Caco-2 (cell line): ENCODE measurements around the gene DCPS. TPM values are rescaled to one million over a fixed set of nuclear protein-coding genes. Genes with fewer than 3 reads are reported as not detected.
"Not testable (repeated sequence)": the region's sequence is repeated elsewhere in the genome, so short reads cannot be mapped to it uniquely, and the experiment has no call there.

ENCODE experiments used
- BruUV-seq: library from RNA; stranded (reverse); fragments of 400-500 nt; replicated peaks from 2 replicates; lab custom pipeline; 2021; lab: Mats Ljungman, UMichigan
- CTCF ChIA-PET: fragments of 300-600 bp; sonication (Branson Sonifier 250); formaldehyde crosslinking; loops from one replicate; lab custom pipeline; 2022; ENCODE audit warnings: antibody characterized with exemption; lab: Charles Lee
- POLR2A ChIA-PET: fragments of 300-600 bp; sonication (Branson Sonifier 250); formaldehyde crosslinking; loops from one replicate; lab custom pipeline; 2022; ENCODE audit warnings: antibody characterized with exemption; lab: Charles Lee
- DNase-seq, 2 experiments: peaks; one replicate each; pipeline versions ENCODE4 v3.0.0 to v3.0.0-alpha.2; 2020 to 2022
- H3K27me3 ChIP-seq: replicated peaks from 2 replicates; pipeline ENCODE4 v1.6.0; 2011; ENCODE audit warnings: low read length; ENCODE audit not compliant: control insufficient read depth, insufficient read depth
- H3K36me3 ChIP-seq: 2 replicates; pipeline ENCODE4 v1.5.1; 2011; ENCODE audit warnings: low read length; ENCODE audit not compliant: control insufficient read depth, insufficient read depth
- H3K4me1 ChIP-seq: fragments of 250-450 bp; sonication (Bioruptor Pico); 2 replicates; pipeline ENCODE4 v1.5.1; 2020; ENCODE audit warnings: mild to moderate bottlenecking
- H3K4me3 ChIP-seq: 2 replicates; pipeline ENCODE4 v1.5.1; 2011; ENCODE audit warnings: low read depth, mild to moderate bottlenecking, control low read depth, low read length
- H3K9me3 ChIP-seq: fragments of 250-450 bp; sonication (Bioruptor Pico); 2 replicates; pipeline ENCODE4 v1.5.1; 2020; ENCODE audit warnings: mild to moderate bottlenecking, moderate library complexity
- H3K27ac Mint-ChIP-seq: one replicate; pipeline ENCODE4 v1.8.0; 2022; ENCODE audit warnings: mixed read lengths; ENCODE audit not compliant: unreplicated experiment
- H3K27me3 Mint-ChIP-seq: one replicate; pipeline ENCODE4 v1.8.0; 2022; ENCODE audit warnings: mixed read lengths; ENCODE audit not compliant: insufficient read depth, unreplicated experiment
- H3K36me3 Mint-ChIP-seq: one replicate; pipeline ENCODE4 v1.8.0; 2022; ENCODE audit warnings: mild to moderate bottlenecking, mixed read lengths; ENCODE audit not compliant: insufficient read depth, unreplicated experiment
- H3K4me1 Mint-ChIP-seq: one replicate; pipeline ENCODE4 v1.8.0; 2022; ENCODE audit warnings: low read depth, mixed read lengths; ENCODE audit not compliant: unreplicated experiment
- H3K4me3 Mint-ChIP-seq: one replicate; pipeline ENCODE4 v1.8.0; 2022; ENCODE audit warnings: mild to moderate bottlenecking, moderate library complexity, mixed read lengths; ENCODE audit not compliant: unreplicated experiment
- H3K9me3 Mint-ChIP-seq: one replicate; pipeline ENCODE4 v1.8.0; 2022; ENCODE audit warnings: mixed read lengths; ENCODE audit not compliant: unreplicated experiment
- CTCF ChIP-seq, 2 experiments: fragments of 200-600 bp in 1 of 2; IDR thresholded peaks; 1 replicate in 1 of 2; 2 replicates in 1 of 2; pipeline versions ENCODE4 v1.5.1 to v1.8.0; 2011 to 2022; ENCODE audit warnings: antibody characterized with exemption in 1 of 2, control low read depth in 1 of 2, inconsistent platforms in 1 of 2, low read depth in 1 of 2, low read length in 1 of 2, mild to moderate bottlenecking in 1 of 2, moderate library complexity in 1 of 2; ENCODE audit not compliant: insufficient read depth in 1 of 2, severe bottlenecking in 1 of 2, unreplicated experiment in 1 of 2
- intact Hi-C: fragments of 100-400 bp; cut with micrococcal nuclease; formaldehyde crosslinking; loops from one replicate; pipeline ENCODE4 v1.10.0; 2022; ENCODE audit not compliant: unreplicated experiment
- total RNA-seq: library from RNA; stranded (reverse); gene quantifications from 2 replicates; pipeline ENCODE4 v1.2.3, GENCODE V29; 2022

DCPS gene
- total RNA-seq, 1 experiment from 2014 or later: 40.4 TPM

- Histone ChIP-seq H3K36me3 (no peaks in the 10 kb centered on the region), H3K4me3 (no peak overlapping the region), H3K27me3 (no peaks in the 10 kb centered on the region), H3K4me1 (peaks cover 12% of the 10 kb centered on the region; the same call in 1 of the 2 replicates), H3K9me3 (no peaks in the 10 kb centered on the region)
- POLR2A ChIA-PET: no interaction called here
- Mint-ChIP-seq H3K27ac (peak overlapping the region; percentile 35), H3K27me3 (no peaks in the 10 kb centered on the region), H3K36me3 (no peaks in the 10 kb centered on the region), H3K9me3 (no peaks in the 10 kb centered on the region), H3K4me1 (no peaks in the 10 kb centered on the region), H3K4me3 (no peak overlapping the region)
- CTCF ChIA-PET: no interaction called here
- DNase-seq: no peak
- no TSS peak for BruUV-seq
- intact Hi-C loops: no loop called here
- TF ChIP-seq CTCF (IDR thresholded peaks at IDR 0.05; ENCODE audit: insufficient read depth in 1 of 2, low read depth in 1 of 2, low read length in 1 of 2, severe bottlenecking in 1 of 2, unreplicated experiment in 1 of 2): no peak
Observed at GRCh38 chr11:126383339-126384335, 79.8 kb downstream of the DCPS start.

GRCh38 chr11:126384449-126385070 is 80.7 kb downstream of the DCPS start:
- TF ChIP-seq CTCF (IDR thresholded peaks at IDR 0.05; ENCODE audit: insufficient read depth in 1 of 2, low read depth in 1 of 2, low read length in 1 of 2, severe bottlenecking in 1 of 2, unreplicated experiment in 1 of 2): no peak

GRCh38 chr11:126385991-126386728 is 82.3 kb downstream of the DCPS start:
- no peak for DNase-seq
- Mint-ChIP-seq H3K4me3 (no peak overlapping the region), H3K27me3 (no peaks in the 10 kb centered on the region), H3K36me3 (no peaks in the 10 kb centered on the region), H3K9me3 (no peaks in the 10 kb centered on the region), H3K4me1 (no peaks in the 10 kb centered on the region), H3K27ac (no peak overlapping the region)
- no peaks in the 10 kb centered on the region for H3K27me3 ChIP-seq
- H3K4me1 ChIP-seq: peaks cover 12% of the 10 kb centered on the region; the same call in 1 of the 2 replicates
- TF ChIP-seq CTCF (IDR thresholded peaks at IDR 0.05; ENCODE audit: insufficient read depth in 1 of 2, low read depth in 1 of 2, low read length in 1 of 2, severe bottlenecking in 1 of 2, unreplicated experiment in 1 of 2): no peak
- no TSS peak for BruUV-seq
- POLR2A ChIA-PET: no interaction called here
- H3K9me3 ChIP-seq: no peaks in the 10 kb centered on the region
- intact Hi-C loops: no loop called here
- no peak overlapping the region for H3K4me3 ChIP-seq
- H3K36me3 ChIP-seq: no peaks in the 10 kb centered on the region
- CTCF ChIA-PET: interaction anchor here (0.7 kb wide), 1 partner anchor 1020 kb away, joined by 4 read pairs; no protein-coding TSS in a partner anchor

More at GRCh38 chr11:126384449-126385070, 80.7 kb downstream of the DCPS start:
- Mint-ChIP-seq H3K27ac (peak overlapping the region; percentile 35), H3K9me3 (no peaks in the 10 kb centered on the region), H3K36me3 (no peaks in the 10 kb centered on the region), H3K4me3 (no peak overlapping the region), H3K27me3 (no peaks in the 10 kb centered on the region), H3K4me1 (no peaks in the 10 kb centered on the region)
- CTCF ChIA-PET: no interaction called here
- intact Hi-C loops: no loop called here
- H3K27me3 ChIP-seq: no peaks in the 10 kb centered on the region
- no peaks in the 10 kb centered on the region for H3K9me3 ChIP-seq
- peaks cover 12% of the 10 kb centered on the region; the same call in 1 of the 2 replicates for H3K4me1 ChIP-seq
- no TSS peak for BruUV-seq
- no peaks in the 10 kb centered on the region for H3K36me3 ChIP-seq
- H3K4me3 ChIP-seq: no peak overlapping the region
- POLR2A ChIA-PET: no interaction called here
- no peak for DNase-seq

GRCh38 chr11:126386729-126387071 is 82.8 kb downstream of the DCPS start:
- not testable (repeated sequence) for H3K27me3 ChIP-seq, H3K27ac Mint-ChIP-seq

More at GRCh38 chr11:126386729-126387071, 82.8 kb downstream of the DCPS start:
- BruUV-seq, H3K36me3 Mint-ChIP-seq, DNase-seq, H3K9me3 ChIP-seq, H3K4me3 Mint-ChIP-seq, H3K36me3 ChIP-seq, intact Hi-C loops, CTCF ChIA-PET, H3K27me3 Mint-ChIP-seq, POLR2A ChIA-PET, H3K4me3 ChIP-seq, H3K4me1 Mint-ChIP-seq, H3K9me3 Mint-ChIP-seq: not testable (repeated sequence)
- peaks cover 12% of the 10 kb centered on the region; the same call in 1 of the 2 replicates for H3K4me1 ChIP-seq
